SK-N-SH (cell line): ENCODE measurements around the gene PLCB1. TPM values are rescaled to one million over a fixed set of nuclear protein-coding genes. Genes with fewer than 3 reads are reported as not detected.

Experiments
- CTCF ChIA-PET: fragments of 300-600, 350-600 bp; formaldehyde crosslinking; extraction: SDS; loops from one replicate; lab custom pipeline; 2021; lab: Yijun Ruan, JAX
- POLR2A ChIA-PET: fragments of 350-600 bp; sonication (Branson Sonifier 250); formaldehyde crosslinking; extraction: SDS; loops from one replicate; lab custom pipeline; 2020; ENCODE audit warnings: antibody characterized with exemption, inconsistent platforms; lab: Yijun Ruan, JAX
- DNase-seq: peaks from one replicate; pipeline ENCODE4 v3.0.0; 2012
- H2AFZ ChIP-seq: fragments of 200-600 bp; sonication (generic); 2 replicates; pipeline ENCODE4 v1.8.1; 2016; ENCODE audit warnings: antibody characterized with exemption, mild to moderate bottlenecking, low read depth
- H3F3A ChIP-seq: fragments of 200-600 bp; sonication (generic); replicated peaks from 2 replicates; pipeline ENCODE3; 2016; ENCODE audit warnings: antibody characterized with exemption, mild to moderate bottlenecking; ENCODE audit not compliant: insufficient read depth
- H3K27ac ChIP-seq, 2 experiments: fragments of 200-500 bp in 1 of 2; fragments of 200-600 bp in 1 of 2; sonication (Bioruptor generic) in 1 of 2; sonication (generic), shearing (Covaris generic) in 1 of 2; 2 replicates each; pipeline versions ENCODE4 v1.5.1 to v1.6.1; 2014 to 2016; ENCODE audit warnings: low read depth in 2 of 2, inconsistent platforms in 1 of 2, low read length in 1 of 2, mild to moderate bottlenecking in 1 of 2, mixed read lengths in 1 of 2
- H3K27me3 ChIP-seq: fragments of 200-600 bp; sonication (generic), shearing (Covaris generic); 2 replicates; pipeline ENCODE4 v1.6.1; 2016; ENCODE audit warnings: mixed run types; ENCODE audit not compliant: insufficient read depth
- H3K36me3 ChIP-seq, 2 experiments: fragments of 200-500 bp in 1 of 2; fragments of 200-600 bp in 1 of 2; sonication (Bioruptor generic) in 1 of 2; sonication (generic) in 1 of 2; replicated peaks in 1 of 2; 2 replicates each; pipeline versions ENCODE3 to v1.5.1; 2014 to 2016; ENCODE audit warnings: low read length in 1 of 2, mild to moderate bottlenecking in 1 of 2; ENCODE audit not compliant: insufficient read depth in 2 of 2, control insufficient read depth in 1 of 2
- H3K4me1 ChIP-seq, 2 experiments: fragments of 200-500 bp in 1 of 2; fragments of 200-600 bp in 1 of 2; sonication (Bioruptor generic) in 1 of 2; sonication (generic), shearing (Covaris generic) in 1 of 2; 2 replicates each; pipeline versions ENCODE4 v1.5.1 to v1.6.1; 2014 to 2016; ENCODE audit warnings: low read depth in 1 of 2, low read length in 1 of 2, mixed run types in 1 of 2; ENCODE audit not compliant: insufficient read depth in 2 of 2, control insufficient read depth in 1 of 2
- H3K4me2 ChIP-seq: fragments of 200-600 bp; sonication (generic), shearing (Covaris generic); 2 replicates; pipeline ENCODE4 v1.6.1; 2017; ENCODE audit warnings: mixed run types
- H3K4me3 ChIP-seq, 2 experiments: fragments of 200-500 bp in 1 of 2; fragments of 200-600 bp in 1 of 2; sonication (Bioruptor generic) in 1 of 2; sonication (generic), shearing (Covaris generic) in 1 of 2; 2 replicates each; pipeline versions ENCODE4 v1.5.1 to v1.8.1; 2014 to 2016; ENCODE audit warnings: low read depth in 2 of 2, inconsistent platforms in 1 of 2, low read length in 1 of 2, mild to moderate bottlenecking in 1 of 2, mixed read lengths in 1 of 2, moderate library complexity in 1 of 2
- H3K79me2 ChIP-seq: fragments of 200-600 bp; sonication (generic); 2 replicates; pipeline ENCODE4 v1.8.1; 2017; ENCODE audit warnings: mild to moderate bottlenecking; ENCODE audit not compliant: insufficient read depth
- H3K9ac ChIP-seq: fragments of 200-600 bp; sonication (generic); 2 replicates; pipeline ENCODE4 v1.6.1; 2017; ENCODE audit warnings: mixed run types
- H3K9me2 ChIP-seq: fragments of 200-600 bp; sonication (generic); 2 replicates; pipeline ENCODE4 v1.6.1; 2017; ENCODE audit warnings: mixed run types
- H3K9me3 ChIP-seq: fragments of 200-600 bp; sonication (generic); 2 replicates; pipeline ENCODE4 v1.6.1; 2017; ENCODE audit warnings: mixed run types, mild to moderate bottlenecking, moderate library complexity
- H4K20me1 ChIP-seq: fragments of 200-600 bp; sonication (generic); 2 replicates; pipeline ENCODE4 v1.6.1; 2017; ENCODE audit warnings: mild to moderate bottlenecking, mixed run types; ENCODE audit not compliant: insufficient read depth
- CHD2 ChIP-seq: fragments of 150-350 bp; IDR thresholded peaks from 2 replicates; pipeline ENCODE4 v1.6.1; 2018; ENCODE audit warnings: low read length; ENCODE audit not compliant: partially characterized antibody
- CTCF ChIP-seq: fragments of 200-600 bp; sonication (generic); IDR thresholded peaks from 2 replicates; pipeline ENCODE4 v1.6.1; 2017; ENCODE audit warnings: antibody characterized with exemption, mild to moderate bottlenecking, moderate library complexity
- EP300 ChIP-seq, 2 experiments: IDR thresholded peaks; 2 replicates each; pipeline versions ENCODE4 v1.4.0 to v1.6.1; 2012; ENCODE audit warnings: borderline replicate concordance in 1 of 2, low read depth in 1 of 2, low read length in 1 of 2
- FOXM1 ChIP-seq: IDR thresholded peaks from 2 replicates; pipeline ENCODE4 v1.4.0; 2012; ENCODE audit warnings: low read depth, mild to moderate bottlenecking
- MXI1 ChIP-seq: IDR thresholded peaks from 2 replicates; pipeline ENCODE4 v1.6.1; 2012; ENCODE audit warnings: mild to moderate bottlenecking, low read depth, low read length, improper control_type of control experiment
- NRF1 ChIP-seq: IDR thresholded peaks from 2 replicates; pipeline ENCODE4 v1.6.1; 2012; ENCODE audit warnings: low read depth, mild to moderate bottlenecking, low read length
- PBX3 ChIP-seq: IDR thresholded peaks from 2 replicates; pipeline ENCODE4; 2012
- RAD21 ChIP-seq: IDR thresholded peaks from 2 replicates; pipeline ENCODE4 v1.6.1; 2012; ENCODE audit warnings: mild to moderate bottlenecking, low read length
- RCOR1 ChIP-seq: fragments of 150-350 bp; IDR thresholded peaks from 2 replicates; pipeline ENCODE4 v1.6.1; 2017; ENCODE audit warnings: antibody characterized with exemption, low read length
- REST ChIP-seq: IDR thresholded peaks from 2 replicates; pipeline ENCODE4 v1.6.1; 2012; ENCODE audit warnings: mild to moderate bottlenecking, low read depth, low read length, moderate library complexity
- RFX5 ChIP-seq: IDR thresholded peaks from 2 replicates; pipeline ENCODE4 v1.6.1; 2012; ENCODE audit warnings: mild to moderate bottlenecking, improper control_type of control experiment, low read length
- RXRA ChIP-seq: IDR thresholded peaks from 2 replicates; pipeline ENCODE4 v1.4.0; 2012; ENCODE audit warnings: low read depth, mild to moderate bottlenecking, borderline replicate concordance
- SMC3 ChIP-seq: IDR thresholded peaks from 2 replicates; pipeline ENCODE4 v1.6.1; 2012; ENCODE audit warnings: low read depth, low read length, improper control_type of control experiment
- TCF12 ChIP-seq: IDR thresholded peaks from 2 replicates; pipeline ENCODE4 v1.4.0; 2012
- TEAD4 ChIP-seq: IDR thresholded peaks from 2 replicates; pipeline ENCODE4 v1.4.0; 2012; ENCODE audit warnings: mild to moderate bottlenecking, borderline replicate concordance; ENCODE audit not compliant: insufficient read depth
- USF1 ChIP-seq: IDR thresholded peaks from 2 replicates; pipeline ENCODE4 v1.4.0; 2012; ENCODE audit warnings: low read depth, borderline replicate concordance
- WGBS: methylation state at CpG from one replicate; pipeline ENCODE4 v1.1.6; 2017; ENCODE audit warnings: low lambda C conversion rate; 5-methylcytosine and 5-hydroxymethylcytosine counted together
- polyA plus RNA-seq, 3 experiments: library from polyadenylated mRNA; depleted of rRNA; stranded (reverse); fragments of >200 nt; gene quantifications; 2 replicates each; pipeline ENCODE4 v1.2.3, GENCODE V29; 2012

The PLCB1 gene
- polyA plus RNA-seq, 1 of the 3 experiments (the other 2 are of a cell fraction), result 10.5 TPM

GRCh38 chr20:8720089-8720488 is 588.0 kb downstream of the PLCB1 start:
- no peaks in the 10 kb centered on the region for H4K20me1 ChIP-seq
- peaks cover 5% of the 10 kb centered on the region for H3F3A ChIP-seq
- WGBS, result 43% methylated on average over 4 of the region's 4 CpGs
- no peak overlapping the region for H2AFZ ChIP-seq
- no peak for TF ChIP-seq REST
- TF ChIP-seq TCF12, result no peak
- TF ChIP-seq RFX5, result no peak
- TF ChIP-seq FOXM1, result no peak
- TF ChIP-seq CHD2, result no peak
- TF ChIP-seq TEAD4, result no peak
- TF ChIP-seq MXI1, result no peak
- TF ChIP-seq EP300 (IDR thresholded peaks at IDR 0.05; ENCODE audit: borderline replicate concordance in 1 of 2, low read depth in 1 of 2, low read length in 1 of 2), result no peak
- TF ChIP-seq PBX3, result no peak
- TF ChIP-seq, all 33 proteins: peak for 0
- no peak overlapping the region for H3K27ac ChIP-seq
- no peak overlapping the region for H3K4me2 ChIP-seq
- no peak overlapping the region for H3K9ac ChIP-seq
- ChIA-PET POLR2A (no interaction called here), CTCF (interaction anchor here (1.0 to 6.9 kb wide), 24 partner anchors 17 to 1805 kb away, joined by 3 to 269 read pairs (median 10); partner anchors contain the start of gene PLCB1)
- no peaks in the 10 kb centered on the region for H3K9me2 ChIP-seq
- H3K36me3 ChIP-seq, result peaks cover under 1 to 27% of the 10 kb centered on the region in 2 experiments
- H3K4me1 ChIP-seq, result peaks cover 0 to 9% of the 10 kb centered on the region in 2 experiments; a peak in 1 of 4 replicates
- H3K79me2 ChIP-seq, result no peaks in the 10 kb centered on the region
- no peaks in the 10 kb centered on the region for H3K27me3 ChIP-seq
- no peaks in the 10 kb centered on the region for H3K9me3 ChIP-seq
- H3K4me3 ChIP-seq, result no peak overlapping the region
- DNase-seq, result no peak

GRCh38 chr20:8721098-8721497 is 589.0 kb downstream of the PLCB1 start:
- Histone ChIP-seq H3K9me3 (no peaks in the 10 kb centered on the region), H3K79me2 (no peaks in the 10 kb centered on the region), H3K36me3 (peaks cover 8 to 28% of the 10 kb centered on the region in 2 experiments), H3K9ac (no peak overlapping the region), H3K27me3 (no peaks in the 10 kb centered on the region), H3K4me3 (peak overlapping the region in 1 of 2 experiments; percentile 2; a peak in 1 of 4 replicates), H3K4me1 (peaks cover 0 to 9% of the 10 kb centered on the region in 2 experiments; a peak in 1 of 4 replicates), H3K9me2 (no peaks in the 10 kb centered on the region)
- CTCF ChIA-PET, result interaction anchor here (0.5 to 6.9 kb wide), 114 partner anchors 9 to 1891 kb away, joined by 3 to 269 read pairs (median 5); partner anchors contain the start of genes PLCB1 and TMX4
- POLR2A ChIA-PET, result interaction anchor here (1.5 kb wide), 1 partner anchor 785 kb away, joined by 5 read pairs; no protein-coding TSS in a partner anchor
- TF ChIP-seq SMC3, result peak; percentile 82
- TF ChIP-seq NRF1, result no peak
- peak; percentile 91 for TF ChIP-seq CTCF
- TF ChIP-seq RCOR1, result peak; percentile 7; the same call in 1 of the 2 replicates
- peak; percentile 95 for TF ChIP-seq RAD21
- TF ChIP-seq RXRA, result no peak
- TF ChIP-seq USF1, result no peak
- TF ChIP-seq, all 33 proteins: peak for 4
- peaks cover 5% of the 10 kb centered on the region for H3F3A ChIP-seq
- H3K4me2 ChIP-seq, result no peak overlapping the region
- 2% methylated on average over 5 of the region's 5 CpGs for WGBS
- H2AFZ ChIP-seq, result no peak overlapping the region
- peak; percentile 42 for DNase-seq
- no peaks in the 10 kb centered on the region for H4K20me1 ChIP-seq
- H3K27ac ChIP-seq, result no peak overlapping the region
